GM21717 (cell line): ENCODE results near the gene REPS1.

ENCODE experiments used
- ATAC-seq: cut with Tn5 transposase; IDR thresholded peaks from one replicate; pipeline ENCODE4 v1.9.1; 2021; ENCODE audit warnings: mild to moderate bottlenecking, moderate library complexity; ENCODE audit not compliant: unreplicated experiment

Gene REPS1

GRCh38 chr6:138862456-138862855, 125.6 kb downstream of the REPS1 start:
- no peak for ATAC-seq

- ATAC-seq: no peak
These were observed 130.3 kb downstream of the REPS1 start for GRCh38 chr6:138857775-138858174.

GRCh38 chr6:138856654-138857053, 131.4 kb downstream of the REPS1 start:
- ATAC-seq: no peak
